ENCODE results near the gene AOC3. TPM values are rescaled to one million over a fixed set of nuclear protein-coding genes. Genes with fewer than 3 reads are reported as not detected.
"Not testable (repeated sequence)": the region's sequence is repeated elsewhere in the genome, so short reads cannot be mapped to it uniquely, and the experiment has no call there.

The AOC3 gene
- total RNA-seq, 1 donor from 2014 or later: 1.9 TPM

GRCh38 chr17:42857389-42857788 is 6.4 kb downstream of the AOC3 start:
- H3K4me1 Mint-ChIP-seq (ENCODE audit: low read depth): no peaks in the 10 kb centered on the region
- H3K36me3 Mint-ChIP-seq (ENCODE audit: low read depth): no peaks in the 10 kb centered on the region
- no peaks in the 10 kb centered on the region for H3K9me3 Mint-ChIP-seq
- H3K27me3 Mint-ChIP-seq (ENCODE audit: insufficient read depth): no peaks in the 10 kb centered on the region
- H3K27ac Mint-ChIP-seq: no peak overlapping the region
- DNase-seq (ENCODE audit: low spot score): no peak
- no peak overlapping the region for H3K4me3 Mint-ChIP-seq
- intact Hi-C loops (cut with micrococcal nuclease): no loop called here

GRCh38 chr17:42865638-42866094 is 14.7 kb downstream of the AOC3 start:
- Mint-ChIP-seq H3K36me3 (ENCODE audit: low read depth) (no peaks in the 10 kb centered on the region), H3K27ac (no peak overlapping the region), H3K4me3 (no peak overlapping the region), H3K9me3 (no peaks in the 10 kb centered on the region), H3K4me1 (ENCODE audit: low read depth) (no peaks in the 10 kb centered on the region), H3K27me3 (ENCODE audit: insufficient read depth) (peaks cover 4% of the 10 kb centered on the region)
- intact Hi-C loops (cut with micrococcal nuclease): no loop called here
- DNase-seq (ENCODE audit: low spot score): no peak

- no peak overlapping the region for H3K27ac Mint-ChIP-seq
- H3K27me3 Mint-ChIP-seq (ENCODE audit: insufficient read depth): peaks cover 4% of the 10 kb centered on the region
- H3K4me1 Mint-ChIP-seq (ENCODE audit: low read depth): no peaks in the 10 kb centered on the region
- no peak for DNase-seq (ENCODE audit: low spot score)
- no peaks in the 10 kb centered on the region for H3K9me3 Mint-ChIP-seq
- H3K4me3 Mint-ChIP-seq: no peak overlapping the region
- H3K36me3 Mint-ChIP-seq (ENCODE audit: low read depth): no peaks in the 10 kb centered on the region
- intact Hi-C loops (cut with micrococcal nuclease): no loop called here
Observed at GRCh38 chr17:42866216-42866615, 15.2 kb downstream of the AOC3 start.

GRCh38 chr17:42866631-42867575 is 15.9 kb downstream of the AOC3 start:
- DNase-seq (ENCODE audit: low spot score): no peak
- H3K4me1 Mint-ChIP-seq (ENCODE audit: low read depth): no peaks in the 10 kb centered on the region
- H3K27me3 Mint-ChIP-seq (ENCODE audit: insufficient read depth): peaks cover 4% of the 10 kb centered on the region
- H3K9me3 Mint-ChIP-seq: no peaks in the 10 kb centered on the region
- intact Hi-C loops (cut with micrococcal nuclease): no loop called here
- no peaks in the 10 kb centered on the region for H3K36me3 Mint-ChIP-seq (ENCODE audit: low read depth)
- no peak overlapping the region for H3K27ac Mint-ChIP-seq
- no peak overlapping the region for H3K4me3 Mint-ChIP-seq

- H3K9me3 Mint-ChIP-seq; H3K36me3 Mint-ChIP-seq (ENCODE audit: low read depth); H3K4me3 Mint-ChIP-seq; H3K27ac Mint-ChIP-seq; H3K27me3 Mint-ChIP-seq (ENCODE audit: insufficient read depth); H3K4me1 Mint-ChIP-seq (ENCODE audit: low read depth); intact Hi-C loops (cut with micrococcal nuclease); DNase-seq (ENCODE audit: low spot score): not testable (repeated sequence)
Observed at GRCh38 chr17:42867694-42868261, 16.8 kb downstream of the AOC3 start.

- Mint-ChIP-seq H3K4me3 (no peak overlapping the region), H3K27me3 (ENCODE audit: insufficient read depth) (peaks cover 6% of the 10 kb centered on the region), H3K36me3 (ENCODE audit: low read depth) (no peaks in the 10 kb centered on the region), H3K27ac (no peak overlapping the region), H3K9me3 (no peaks in the 10 kb centered on the region), H3K4me1 (ENCODE audit: low read depth) (no peaks in the 10 kb centered on the region)
- intact Hi-C loops (cut with micrococcal nuclease): no loop called here
- DNase-seq (ENCODE audit: low spot score): no peak
Observed at GRCh38 chr17:42868338-42868737, 17.3 kb downstream of the AOC3 start.

- Mint-ChIP-seq H3K27me3 (ENCODE audit: insufficient read depth) (peaks cover 6% of the 10 kb centered on the region), H3K36me3 (ENCODE audit: low read depth) (no peaks in the 10 kb centered on the region), H3K4me3 (no peak overlapping the region), H3K4me1 (ENCODE audit: low read depth) (no peaks in the 10 kb centered on the region), H3K27ac (no peak overlapping the region), H3K9me3 (no peaks in the 10 kb centered on the region)
- DNase-seq (ENCODE audit: low spot score): no peak
- intact Hi-C loops (cut with micrococcal nuclease): no loop called here
Observed at GRCh38 chr17:42871647-42872046, 20.6 kb downstream of the AOC3 start.

- Mint-ChIP-seq H3K27me3 (ENCODE audit: insufficient read depth) (peaks cover 8% of the 10 kb centered on the region), H3K36me3 (ENCODE audit: low read depth) (no peaks in the 10 kb centered on the region), H3K9me3 (no peaks in the 10 kb centered on the region), H3K27ac (no peak overlapping the region), H3K4me1 (ENCODE audit: low read depth) (no peaks in the 10 kb centered on the region), H3K4me3 (no peak overlapping the region)
- intact Hi-C loops (cut with micrococcal nuclease): no loop called here
- no peak for DNase-seq (ENCODE audit: low spot score)
Observed at GRCh38 chr17:42872251-42872965, 21.4 kb downstream of the AOC3 start.

GRCh38 chr17:42873315-42873714 is 22.3 kb downstream of the AOC3 start:
- Mint-ChIP-seq H3K9me3 (no peaks in the 10 kb centered on the region), H3K27ac (no peak overlapping the region), H3K27me3 (ENCODE audit: insufficient read depth) (peaks cover 8% of the 10 kb centered on the region), H3K4me3 (no peak overlapping the region), H3K4me1 (ENCODE audit: low read depth) (no peaks in the 10 kb centered on the region), H3K36me3 (ENCODE audit: low read depth) (no peaks in the 10 kb centered on the region)
- intact Hi-C loops (cut with micrococcal nuclease): no loop called here
- no peak for DNase-seq (ENCODE audit: low spot score)

GRCh38 chr17:42873932-42874695 is 23.1 kb downstream of the AOC3 start:
- H3K9me3 Mint-ChIP-seq; H3K27ac Mint-ChIP-seq; H3K4me1 Mint-ChIP-seq (ENCODE audit: low read depth); H3K4me3 Mint-ChIP-seq; DNase-seq (ENCODE audit: low spot score); intact Hi-C loops (cut with micrococcal nuclease); H3K36me3 Mint-ChIP-seq (ENCODE audit: low read depth); H3K27me3 Mint-ChIP-seq (ENCODE audit: insufficient read depth): not testable (repeated sequence)

- DNase-seq (ENCODE audit: low spot score): no peak
- Mint-ChIP-seq H3K27me3 (ENCODE audit: insufficient read depth) (peaks cover 10% of the 10 kb centered on the region), H3K27ac (no peak overlapping the region), H3K36me3 (ENCODE audit: low read depth) (no peaks in the 10 kb centered on the region), H3K4me1 (ENCODE audit: low read depth) (no peaks in the 10 kb centered on the region), H3K4me3 (no peak overlapping the region), H3K9me3 (no peaks in the 10 kb centered on the region)
- intact Hi-C loops (cut with micrococcal nuclease): no loop called here
Observed at GRCh38 chr17:42877037-42877436, 26.0 kb downstream of the AOC3 start.

GRCh38 chr17:42878123-42878880 is 27.3 kb downstream of the AOC3 start:
- peaks cover 9% of the 10 kb centered on the region for H3K27me3 Mint-ChIP-seq (ENCODE audit: insufficient read depth)
- no peak for DNase-seq (ENCODE audit: low spot score)
- no peaks in the 10 kb centered on the region for H3K36me3 Mint-ChIP-seq (ENCODE audit: low read depth)
- H3K4me3 Mint-ChIP-seq: no peak overlapping the region
- H3K27ac Mint-ChIP-seq: no peak overlapping the region
- intact Hi-C loops (cut with micrococcal nuclease): no loop called here
- H3K4me1 Mint-ChIP-seq (ENCODE audit: low read depth): no peaks in the 10 kb centered on the region
- no peaks in the 10 kb centered on the region for H3K9me3 Mint-ChIP-seq
